ENCODE measurements around the gene ABLIM2. TPM values are rescaled to one million over a fixed set of nuclear protein-coding genes. Genes with fewer than 3 reads are reported as not detected.

Gene ABLIM2
- total and polyA plus RNA-seq, 2 of the 4 experiments (the other 2 are of a cell fraction) = under 0.01 to 0.10 TPM

- Histone ChIP-seq H3K9me3 (ENCODE audit: control insufficient read depth, insufficient read depth, low read length) (no peaks in the 10 kb centered on the region; the same call in 1 of the 2 replicates), H3K9me1 (ENCODE audit: insufficient read depth, low read length) (peaks cover 32% of the 10 kb centered on the region), H3K79me1 (ENCODE audit: low read depth in 1 of 2, low read length in 2 of 2) (peaks cover 5 to 83% of the 10 kb centered on the region in 2 experiments), H2AK5ac (ENCODE audit: low read depth, low read length) (peak overlapping the region; percentile 54; the same call in 1 of the 2 replicates), H3K4me3 (ENCODE audit: insufficient read depth, low read depth, low read length) (no peak overlapping the region), H2BK20ac (ENCODE audit: low read depth, low read length) (peak overlapping the region; percentile 28; the same call in 1 of the 2 replicates), H3K36me3 (ENCODE audit: control insufficient read depth, insufficient read depth, low read length) (peaks cover 20% of the 10 kb centered on the region), H3K4ac (ENCODE audit: low read depth, low read length) (no peak overlapping the region), H4K5ac (ENCODE audit: low read depth, low read length) (no peak overlapping the region), H3K18ac (ENCODE audit: low read depth, low read length) (no peak overlapping the region), H3K27ac (ENCODE audit: insufficient read depth, low read length) (no peak overlapping the region), H2BK120ac (ENCODE audit: low read depth, low read length) (no peak overlapping the region; the same call in 1 of the 2 replicates), H4K8ac (ENCODE audit: low read depth in 2 of 2, low read length in 2 of 2) (0 out of 4 replicates have a peak overlapping the region, but pooled peaks of 1 of the 2 experiments have one; percentile 2), H2BK15ac (ENCODE audit: low read depth, low read length) (no peak overlapping the region), H3K14ac (replicated peaks; ENCODE audit: low read depth, low read length) (no peak overlapping the region), H2BK5ac (ENCODE audit: low read depth, low read length, poor library complexity, severe bottlenecking) (peak overlapping the region; percentile 62), H3K4me2 (ENCODE audit: low read depth, low read length) (no peak overlapping the region), H4K20me1 (ENCODE audit: insufficient read depth, low read length) (peaks cover 95% of the 10 kb centered on the region), H3K4me1 (ENCODE audit: control insufficient read depth, insufficient read depth, low read length) (peaks cover 34% of the 10 kb centered on the region), H2AFZ (replicated peaks; ENCODE audit: low read length, poor library complexity) (no peak overlapping the region), H3K23ac (ENCODE audit: low read depth, low read length) (no peak overlapping the region), H4K91ac (ENCODE audit: insufficient read depth, low read depth, low read length) (no peak overlapping the region), H3K56ac (ENCODE audit: extremely low read depth, insufficient read depth, low read length) (no peak overlapping the region), H3K9ac (ENCODE audit: low read depth, low read length) (peak overlapping the region; percentile 39; the same call in 1 of the 2 replicates), H3K27me3 (ENCODE audit: control insufficient read depth, insufficient read depth, low read length) (no peaks in the 10 kb centered on the region), H2AK9ac (replicated peaks; ENCODE audit: low read depth, low read length, poor library complexity) (peak overlapping the region; percentile 12)
- TF ChIP-seq BHLHE40 (IDR thresholded peaks at IDR 0.05; ENCODE audit: low read depth, low read length) = no peak
- TF ChIP-seq RFX5 (IDR thresholded peaks at IDR 0.05; ENCODE audit: low read depth, low read length) = no peak
- TF ChIP-seq NFE2L2 (IDR thresholded peaks at IDR 0.05; ENCODE audit: low read depth, low read length) = no peak
- TF ChIP-seq FOS (IDR thresholded peaks at IDR 0.05; ENCODE audit: low read depth, low read length) = no peak
- TF ChIP-seq POLR2A (IDR thresholded peaks at IDR 0.05; ENCODE audit: low read depth, low read length) = 0 out of 2 replicates have a peak, but pooled peaks have one; percentile 18
- TF ChIP-seq SMC3 (IDR thresholded peaks at IDR 0.05; ENCODE audit: low read depth, low read length) = peak; percentile 38
- TF ChIP-seq, protein P1, sequence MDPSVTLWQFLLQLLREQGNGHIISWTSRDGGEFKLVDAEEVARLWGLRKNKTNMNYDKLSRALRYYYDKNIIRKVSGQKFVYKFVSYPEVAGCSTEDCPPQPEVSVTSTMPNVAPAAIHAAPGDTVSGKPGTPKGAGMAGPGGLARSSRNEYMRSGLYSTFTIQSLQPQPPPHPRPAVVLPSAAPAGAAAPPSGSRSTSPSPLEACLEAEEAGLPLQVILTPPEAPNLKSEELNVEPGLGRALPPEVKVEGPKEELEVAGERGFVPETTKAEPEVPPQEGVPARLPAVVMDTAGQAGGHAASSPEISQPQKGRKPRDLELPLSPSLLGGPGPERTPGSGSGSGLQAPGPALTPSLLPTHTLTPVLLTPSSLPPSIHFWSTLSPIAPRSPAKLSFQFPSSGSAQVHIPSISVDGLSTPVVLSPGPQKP (IDR thresholded peaks at IDR 0.05; ENCODE audit: borderline replicate concordance, low read depth, low read length) = no peak
- TF ChIP-seq CTCF (conservative IDR thresholded peaks at IDR 0.05; ENCODE audit: low read depth, low read length) = peak; percentile 44
- TF ChIP-seq RAD21 (IDR thresholded peaks at IDR 0.05; ENCODE audit: low read length) = peak; percentile 53
- no peak for TF ChIP-seq MAZ (IDR thresholded peaks at IDR 0.05; ENCODE audit: borderline replicate concordance, low read depth, low read length)
- POLR2A ChIA-PET (ENCODE audit: unreplicated experiment) = no interaction called here
- intact Hi-C loops (cut with micrococcal nuclease) (loop anchor here (2.0 kb wide), 1 partner anchor 127 kb away; no protein-coding TSS in a partner anchor), in situ Hi-C loops (cut with MboI; ENCODE audit: low sequenced_read_pairs) (no loop called here), dilution Hi-C loops (cut with HindIII; ENCODE audit: low sequenced_read_pairs, unreplicated experiment) (no loop called here)
- ATAC-seq (ENCODE audit: low read depth) = peak; percentile 38
- CTCF ChIA-PET = interaction anchor here (0.8 to 1.6 kb wide), 5 partner anchors 9 to 127 kb away, joined by 3 to 4 read pairs (median 3); no protein-coding TSS in a partner anchor
- no TSS peak for BruUV-seq (replicated peaks)
- 25% methylated on average over 1 of the region's 7 CpGs; no CpG with 5 or more reads in 1 of the 2 experiments for WGBS, 2 experiments (ENCODE audit: extremely low coverage in 2 of 2, insufficient read length in 1 of 2)
- no peak for DNase-seq
These were observed 229.3 kb downstream of the ABLIM2 start for GRCh38 chr4:7929118-7929951.
